ENCODE results near the gene CFAP77. TPM values are rescaled to one million over a fixed set of nuclear protein-coding genes. Genes with fewer than 3 reads are reported as not detected.

Gene CFAP77
- total and polyA plus RNA-seq, 2 of the 13 experiments (the other 11 are each of a cell fraction or from before 2014, with no cell fraction given) = not detected

DNA sequence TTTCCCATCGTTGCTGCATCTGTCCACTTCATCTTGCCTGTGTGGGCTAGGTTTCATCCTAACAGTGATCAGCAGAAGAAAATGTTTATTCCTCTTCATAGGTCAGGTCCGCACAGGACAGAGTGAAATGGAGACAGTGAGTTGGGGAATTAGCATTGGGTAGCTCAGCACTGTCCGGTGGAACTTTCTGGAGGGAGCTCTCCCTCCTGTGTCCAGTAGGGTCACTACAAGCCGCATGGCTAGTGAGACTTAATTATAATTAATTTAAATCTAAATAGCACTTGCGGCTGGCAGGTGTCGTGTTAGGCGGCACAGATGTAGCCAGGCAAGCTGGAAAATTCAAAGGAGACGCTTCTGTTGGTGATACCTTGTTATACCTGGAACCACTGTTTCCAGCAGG lies 48.4 kb downstream of the CFAP77 start (continued):
- no peak for TF ChIP-seq SYNCRIP (IDR thresholded peaks at IDR 0.05; ENCODE audit: insufficient read depth, low read depth, low read length)
- no peak for TF ChIP-seq NR0B2 (CRISPR knock-in tag; IDR thresholded peaks at IDR 0.05)

- Histone ChIP-seq H3K79me2 (ENCODE audit: insufficient read depth, low read length) (no peaks in the 10 kb centered on the region), H3K9me3 (ENCODE audit: low read length) (no peaks in the 10 kb centered on the region), H3K27me3 (ENCODE audit: control insufficient read depth in 1 of 2, insufficient read depth in 2 of 2, low read length in 2 of 2) (peaks cover 0 to 37% of the 10 kb centered on the region in 2 experiments), H3K4me1 (ENCODE audit: insufficient read depth, low read length) (no peaks in the 10 kb centered on the region), H4K20me1 (ENCODE audit: insufficient read depth, low read length) (no peaks in the 10 kb centered on the region), H3K4me2 (ENCODE audit: low read depth, low read length) (no peak overlapping the region), H2AFZ (ENCODE audit: low read length) (no peak overlapping the region), H3K9ac (ENCODE audit: insufficient read depth, low read depth, low read length) (no peak overlapping the region), H3K27ac (ENCODE audit: extremely low read length, insufficient read depth, low read length) (no peak overlapping the region), H3K4me3 (replicated peaks in 1 of 3; ENCODE audit: insufficient read depth in 1 of 3, low read depth in 2 of 3, low read length in 3 of 3) (no peak overlapping the region), H3K36me3 (replicated peaks in 1 of 2; ENCODE audit: control insufficient read depth in 1 of 2, insufficient read depth in 2 of 2, low read length in 2 of 2) (no peaks in the 10 kb centered on the region)
- no peak for FAIRE-seq
- no peak for ATAC-seq
- TF ChIP-seq ZNF382 (CRISPR knock-in tag; IDR thresholded peaks at IDR 0.05; ENCODE audit: borderline replicate concordance) = no peak
- TF ChIP-seq ZNF160 (CRISPR knock-in tag; IDR thresholded peaks at IDR 0.05) = no peak
- TF ChIP-seq SALL2 (CRISPR knock-in tag; IDR thresholded peaks at IDR 0.05) = no peak
- no peak for TF ChIP-seq ATF3 (CRISPR knock-in tag; IDR thresholded peaks at IDR 0.05)
- TF ChIP-seq GATA4 (IDR thresholded peaks at IDR 0.05; ENCODE audit: borderline replicate concordance, low read depth) = no peak
- no peak for TF ChIP-seq ZNF770 (CRISPR knock-in tag; IDR thresholded peaks at IDR 0.05)
- no peak for TF ChIP-seq ZNF383 (CRISPR knock-in tag; IDR thresholded peaks at IDR 0.05; ENCODE audit: borderline replicate concordance)
- TF ChIP-seq ZNF879 (CRISPR knock-in tag; IDR thresholded peaks at IDR 0.05) = no peak
- TF ChIP-seq ZNF614 (CRISPR knock-in tag; IDR thresholded peaks at IDR 0.05; ENCODE audit: borderline replicate concordance) = no peak
- no peak for TF ChIP-seq NCOA1 (CRISPR knock-in tag; IDR thresholded peaks at IDR 0.05)
- no peak for TF ChIP-seq FOXK2 (IDR thresholded peaks at IDR 0.05)
- TF ChIP-seq GABPB1 (CRISPR knock-in tag; IDR thresholded peaks at IDR 0.05) = no peak
- no peak for TF ChIP-seq MYC (CRISPR knock-in tag; IDR thresholded peaks at IDR 0.05; ENCODE audit: borderline replicate concordance)
- TF ChIP-seq TEAD3 (CRISPR knock-in tag; optimal IDR thresholded peaks at IDR 0.05; ENCODE audit: borderline replicate concordance) = no peak
- CTCF ChIA-PET (ENCODE audit: low intra/inter-chr PET ratio, low total read pairs) = no interaction called here
- 76% methylated on average over 7 of the region's 7 CpGs for WGBS (ENCODE audit: low lambda C conversion rate)
- BruUV-seq (replicated peaks) = no TSS peak
- no peak for DNase-seq (ENCODE audit: low spot score)
- in situ Hi-C loops (cut with HindIII; ENCODE audit: extremely low pct_ligation_motif_present, low pct_unique_long_range_greater_than_20kb) (no loop called here), intact Hi-C loops (cut with micrococcal nuclease; ENCODE audit: unreplicated experiment) (no loop called here)
- POLR2A ChIA-PET = no interaction called here
Measured at GRCh38 chr9:132459661-132460060, 49.6 kb downstream of the CFAP77 start.
